HEK293 (cell line): ENCODE data around the gene CRNKL1.

ENCODE experiments used
- CTCF ChIA-PET: fragments of 350-600 bp; formaldehyde crosslinking; extraction: SDS; loops from one replicate; lab custom pipeline; 2021; ENCODE audit warnings: antibody characterized with exemption; lab: Yijun Ruan, JAX
- POLR2A ChIA-PET: fragments of 300-600 bp; formaldehyde crosslinking; extraction: SDS; loops from one replicate; lab custom pipeline; 2020; ENCODE audit warnings: antibody characterized with exemption, inconsistent platforms; lab: Yijun Ruan, JAX
- H3K27ac ChIP-seq: fragments of 200-500 bp; sonication (Bioruptor generic); 2 replicates; pipeline ENCODE4 v1.5.1; 2014; ENCODE audit warnings: low read depth, low read length, control low read depth, inconsistent platforms; ENCODE audit errors: extremely low read depth
- H3K36me3 ChIP-seq, 2 experiments: fragments of 200-500 bp in 1 of 2; sonication (Bioruptor generic) in 1 of 2; 1 replicate in 1 of 2; 2 replicates in 1 of 2; pipeline ENCODE4 v1.5.1; 2014 to 2017; ENCODE audit warnings: inconsistent platforms in 2 of 2, low read length in 2 of 2; ENCODE audit not compliant: control insufficient read depth in 2 of 2, insufficient read depth in 1 of 2
- H3K4me1 ChIP-seq: fragments of 200-500 bp; sonication (Bioruptor generic); 2 replicates; pipeline ENCODE4 v1.5.1; 2014; ENCODE audit warnings: mild to moderate bottlenecking, low read length, inconsistent platforms; ENCODE audit not compliant: control insufficient read depth, insufficient read depth
- H3K4me3 ChIP-seq: 2 replicates; pipeline ENCODE4 v1.5.1; 2011; ENCODE audit warnings: low read depth, mild to moderate bottlenecking, control low read depth, low read length, moderate library complexity
- H3K9me3 ChIP-seq: fragments of 200-500 bp; sonication (Bioruptor generic); 2 replicates; pipeline ENCODE4 v1.5.1; 2014; ENCODE audit warnings: low read depth, low read length, inconsistent platforms; ENCODE audit not compliant: control insufficient read depth, insufficient read depth
- EGR2 ChIP-seq: fragments of 450-650 bp; formaldehyde crosslinking; IDR thresholded peaks from 2 replicates; pipeline ENCODE4 v1.5.1; 2016; ENCODE audit warnings: low read depth, missing biosample characterization, missing genetic modification characterization
- GFI1B ChIP-seq: fragments of 450-650 bp; formaldehyde crosslinking; IDR thresholded peaks from 2 replicates; pipeline ENCODE4 v1.5.1; 2016; ENCODE audit warnings: missing biosample characterization, missing genetic modification characterization
- HOXD13 ChIP-seq: sonication (generic); formaldehyde crosslinking; IDR thresholded peaks from 2 replicates; pipeline ENCODE4 v1.8.0; 2022; ENCODE audit warnings: missing genetic modification reagents, borderline replicate concordance
- SP7 ChIP-seq: fragments of 450-650 bp; formaldehyde crosslinking; IDR thresholded peaks from 2 replicates; pipeline ENCODE4 v1.5.1; 2016; ENCODE audit warnings: missing biosample characterization, missing genetic modification characterization
- ZEB2 ChIP-seq: fragments of 450-650 bp; formaldehyde crosslinking; IDR thresholded peaks from 2 replicates; pipeline ENCODE4 v1.5.1; 2016; ENCODE audit warnings: missing biosample characterization, missing genetic modification characterization
- ZNF121 ChIP-seq: fragments of 450-650 bp; formaldehyde crosslinking; IDR thresholded peaks from 2 replicates; pipeline ENCODE4 v1.5.1; 2016; ENCODE audit warnings: missing biosample characterization, missing genetic modification characterization
- ZNF138 ChIP-seq: fragments of 450-650 bp; formaldehyde crosslinking; IDR thresholded peaks from 2 replicates; pipeline ENCODE4 v1.5.1; 2016; ENCODE audit warnings: missing biosample characterization, missing genetic modification characterization, borderline replicate concordance
- ZNF184 ChIP-seq: fragments of 450-650 bp; IDR thresholded peaks from 2 replicates; pipeline ENCODE4 v1.5.1; 2018; ENCODE audit warnings: missing biosample characterization, mild to moderate bottlenecking, missing genetic modification characterization
- ZNF214 ChIP-seq: fragments of 450-650 bp; formaldehyde crosslinking; IDR thresholded peaks from 2 replicates; pipeline ENCODE4 v1.5.1; 2017; ENCODE audit warnings: missing biosample characterization, mild to moderate bottlenecking, missing genetic modification characterization, borderline replicate concordance
- ZNF239 ChIP-seq: fragments of 450-650 bp; formaldehyde crosslinking; IDR thresholded peaks from 2 replicates; pipeline ENCODE4 v1.5.1; 2016; ENCODE audit warnings: missing biosample characterization, missing genetic modification characterization
- ZNF24 ChIP-seq: fragments of 450-650 bp; formaldehyde crosslinking; IDR thresholded peaks from 2 replicates; pipeline ENCODE4 v1.5.1; 2016; ENCODE audit warnings: missing biosample characterization, missing genetic modification characterization
- ZNF350 ChIP-seq: fragments of 450-650 bp; formaldehyde crosslinking; IDR thresholded peaks from 2 replicates; pipeline ENCODE4 v1.5.0; 2017; ENCODE audit warnings: missing biosample characterization, mild to moderate bottlenecking, missing genetic modification characterization
- ZNF394 ChIP-seq: fragments of 450-650 bp; formaldehyde crosslinking; IDR thresholded peaks from 2 replicates; pipeline ENCODE4 v1.5.1; 2016; ENCODE audit warnings: missing biosample characterization, missing genetic modification characterization, mild to moderate bottlenecking, moderate library complexity, borderline replicate concordance
- ZNF501 ChIP-seq: fragments of 450-650 bp; formaldehyde crosslinking; IDR thresholded peaks from 2 replicates; pipeline ENCODE4 v1.5.1; 2016; ENCODE audit warnings: missing biosample characterization, missing genetic modification characterization
- ZNF544 ChIP-seq: fragments of 450-650 bp; formaldehyde crosslinking; IDR thresholded peaks from 2 replicates; pipeline ENCODE4 v1.5.0; 2017; ENCODE audit warnings: missing biosample characterization, missing genetic modification characterization
- ZNF558 ChIP-seq: fragments of 450-650 bp; formaldehyde crosslinking; IDR thresholded peaks from 2 replicates; pipeline ENCODE4 v1.5.1; 2016; ENCODE audit warnings: missing biosample characterization, missing genetic modification characterization
- ZNF600 ChIP-seq: fragments of 450-650 bp; formaldehyde crosslinking; IDR thresholded peaks from 2 replicates; pipeline ENCODE4 v1.5.1; 2016; ENCODE audit warnings: missing biosample characterization, missing genetic modification characterization
- ZNF623 ChIP-seq: fragments of 450-650 bp; formaldehyde crosslinking; IDR thresholded peaks from 2 replicates; pipeline ENCODE4 v1.5.1; 2016; ENCODE audit warnings: missing biosample characterization, missing genetic modification characterization
- TF ChIP-seq, protein P1 (sequence below): fragments of 450-650 bp; formaldehyde crosslinking; IDR thresholded peaks from 2 replicates; pipeline ENCODE4 v1.5.0; 2017; ENCODE audit warnings: missing biosample characterization, missing genetic modification characterization, borderline replicate concordance
- TF ChIP-seq, protein P2 (sequence below): fragments of 450-650 bp; formaldehyde crosslinking; IDR thresholded peaks from 2 replicates; pipeline ENCODE4 v1.5.1; 2016; ENCODE audit warnings: missing biosample characterization, missing genetic modification characterization
- TF ChIP-seq, protein P3 (sequence below): fragments of 450-650 bp; formaldehyde crosslinking; IDR thresholded peaks from 2 replicates; pipeline ENCODE4 v1.5.1; 2016; ENCODE audit warnings: missing biosample characterization, missing genetic modification characterization, low read depth
- TF ChIP-seq, protein P4 (sequence below): fragments of 450-650 bp; IDR thresholded peaks from 2 replicates; pipeline ENCODE4 v1.5.1; 2018; ENCODE audit warnings: missing biosample characterization, mild to moderate bottlenecking, missing genetic modification characterization
- TF ChIP-seq, protein P5 (sequence below): fragments of 450-650 bp; IDR thresholded peaks from 2 replicates; pipeline ENCODE4 v1.5.1; 2018; ENCODE audit warnings: missing biosample characterization, missing genetic modification characterization
- TF ChIP-seq, protein P6 (sequence below): IDR thresholded peaks from 2 replicates; pipeline ENCODE4 v1.6.1; 2011; ENCODE audit warnings: mild to moderate bottlenecking, low read depth, low read length, borderline replicate concordance

The CRNKL1 gene

DNA sequence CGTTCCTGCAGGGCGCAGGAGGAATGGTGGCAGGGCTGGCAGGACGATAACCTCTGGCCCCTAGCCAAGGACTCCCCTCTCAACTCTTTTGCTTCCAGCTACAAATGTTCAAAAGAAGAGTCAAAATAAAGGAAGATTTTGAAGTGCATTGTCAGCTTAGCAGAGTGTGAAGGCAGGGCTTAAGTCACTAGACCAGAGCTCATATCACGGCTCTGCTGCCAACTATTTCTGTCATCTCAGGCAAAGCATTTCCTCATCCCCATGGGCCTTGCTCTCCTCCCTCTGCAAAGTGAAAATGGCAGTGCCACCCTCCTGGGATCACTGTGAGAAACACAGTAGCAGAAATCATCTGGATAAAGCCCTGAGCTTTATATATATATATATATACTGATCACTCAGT lies 36.8 kb upstream of the CRNKL1 start (continued):
- TF ChIP-seq, protein P1, sequence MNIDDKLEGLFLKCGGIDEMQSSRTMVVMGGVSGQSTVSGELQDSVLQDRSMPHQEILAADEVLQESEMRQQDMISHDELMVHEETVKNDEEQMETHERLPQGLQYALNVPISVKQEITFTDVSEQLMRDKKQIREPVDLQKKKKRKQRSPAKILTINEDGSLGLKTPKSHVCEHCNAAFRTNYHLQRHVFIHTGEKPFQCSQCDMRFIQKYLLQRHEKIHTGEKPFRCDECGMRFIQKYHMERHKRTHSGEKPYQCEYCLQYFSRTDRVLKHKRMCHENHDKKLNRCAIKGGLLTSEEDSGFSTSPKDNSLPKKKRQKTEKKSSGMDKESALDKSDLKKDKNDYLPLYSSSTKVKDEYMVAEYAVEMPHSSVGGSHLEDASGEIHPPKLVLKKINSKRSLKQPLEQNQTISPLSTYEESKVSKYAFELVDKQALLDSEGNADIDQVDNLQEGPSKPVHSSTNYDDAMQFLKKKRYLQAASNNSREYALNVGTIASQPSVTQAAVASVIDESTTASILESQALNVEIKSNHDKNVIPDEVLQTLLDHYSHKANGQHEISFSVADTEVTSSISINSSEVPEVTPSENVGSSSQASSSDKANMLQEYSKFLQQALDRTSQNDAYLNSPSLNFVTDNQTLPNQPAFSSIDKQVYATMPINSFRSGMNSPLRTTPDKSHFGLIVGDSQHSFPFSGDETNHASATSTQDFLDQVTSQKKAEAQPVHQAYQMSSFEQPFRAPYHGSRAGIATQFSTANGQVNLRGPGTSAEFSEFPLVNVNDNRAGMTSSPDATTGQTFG (tag by site-specific recombination): no peak

DNA sequence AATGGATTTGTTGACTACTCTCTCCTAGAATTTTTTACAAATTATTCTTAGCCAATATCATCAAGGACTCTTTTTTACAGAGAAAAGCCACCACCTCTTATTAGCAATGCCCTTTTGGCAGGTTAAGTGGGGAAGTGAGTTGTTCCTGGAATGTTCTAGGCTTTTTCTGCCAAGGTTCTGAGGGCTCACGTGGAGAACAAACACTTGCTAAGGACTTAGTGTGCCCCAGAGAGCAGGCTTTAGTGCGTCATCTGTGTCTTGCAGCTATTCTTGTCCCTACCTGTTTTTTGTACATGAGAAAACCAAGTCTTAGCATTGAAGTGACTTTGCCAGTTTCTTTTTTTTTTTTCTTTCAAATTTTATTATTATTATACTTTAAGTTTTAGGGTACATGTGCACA lies 33.5 kb upstream of the CRNKL1 start:
- POLR2A ChIA-PET: no interaction called here
- Histone ChIP-seq H3K4me3 (no peak overlapping the region), H3K9me3 (no peaks in the 10 kb centered on the region), H3K4me1 (no peaks in the 10 kb centered on the region), H3K27ac (no peak overlapping the region), H3K36me3 (no peaks in the 10 kb centered on the region)
- CTCF ChIA-PET: interaction anchor here (0.6 to 5.7 kb wide), 4 partner anchors 9 to 1420 kb away, joined by 3 to 47 read pairs (median 3); no protein-coding TSS in a partner anchor
- TF ChIP-seq ZNF558 (tag by site-specific recombination) (no peak), ZNF600 (tag by site-specific recombination) (no peak)

DNA sequence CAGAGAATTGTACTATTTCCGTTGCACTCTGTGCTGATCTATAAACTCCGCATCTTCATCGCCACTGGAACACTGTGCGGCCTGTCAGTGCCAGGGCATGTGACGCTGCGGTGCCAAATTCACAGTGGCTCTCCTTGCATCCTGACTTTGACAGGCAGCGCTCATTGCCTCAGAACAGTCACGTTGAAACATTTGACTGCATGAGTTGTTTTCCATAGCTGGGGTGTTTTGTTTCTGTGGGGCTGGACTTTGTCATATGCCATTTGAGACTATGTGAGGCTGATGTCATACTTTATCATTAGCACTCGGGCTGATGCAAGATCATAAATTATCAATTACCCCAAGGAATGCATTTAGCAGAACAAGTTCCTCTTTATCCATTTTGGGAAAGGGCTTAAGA lies 32.8 kb upstream of the CRNKL1 start:
- CTCF ChIA-PET: interaction anchor here (1.2 to 5.7 kb wide), 4 partner anchors 12 to 490 kb away, joined by 3 to 47 read pairs (median 5); no protein-coding TSS in a partner anchor
- Histone ChIP-seq H3K27ac (no peak overlapping the region), H3K36me3 (no peaks in the 10 kb centered on the region), H3K4me3 (no peak overlapping the region), H3K4me1 (no peaks in the 10 kb centered on the region), H3K9me3 (no peaks in the 10 kb centered on the region)
- POLR2A ChIA-PET: no interaction called here
- TF ChIP-seq, protein P2, sequence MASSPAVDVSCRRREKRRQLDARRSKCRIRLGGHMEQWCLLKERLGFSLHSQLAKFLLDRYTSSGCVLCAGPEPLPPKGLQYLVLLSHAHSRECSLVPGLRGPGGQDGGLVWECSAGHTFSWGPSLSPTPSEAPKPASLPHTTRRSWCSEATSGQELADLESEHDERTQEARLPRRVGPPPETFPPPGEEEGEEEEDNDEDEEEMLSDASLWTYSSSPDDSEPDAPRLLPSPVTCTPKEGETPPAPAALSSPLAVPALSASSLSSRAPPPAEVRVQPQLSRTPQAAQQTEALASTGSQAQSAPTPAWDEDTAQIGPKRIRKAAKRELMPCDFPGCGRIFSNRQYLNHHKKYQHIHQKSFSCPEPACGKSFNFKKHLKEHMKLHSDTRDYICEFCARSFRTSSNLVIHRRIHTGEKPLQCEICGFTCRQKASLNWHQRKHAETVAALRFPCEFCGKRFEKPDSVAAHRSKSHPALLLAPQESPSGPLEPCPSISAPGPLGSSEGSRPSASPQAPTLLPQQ (tag by site-specific recombination): peak; percentile 72
- TF ChIP-seq ZNF623 (tag by site-specific recombination): no peak
- TF ChIP-seq ZNF121 (tag by site-specific recombination): no peak
- TF ChIP-seq, protein P3, sequence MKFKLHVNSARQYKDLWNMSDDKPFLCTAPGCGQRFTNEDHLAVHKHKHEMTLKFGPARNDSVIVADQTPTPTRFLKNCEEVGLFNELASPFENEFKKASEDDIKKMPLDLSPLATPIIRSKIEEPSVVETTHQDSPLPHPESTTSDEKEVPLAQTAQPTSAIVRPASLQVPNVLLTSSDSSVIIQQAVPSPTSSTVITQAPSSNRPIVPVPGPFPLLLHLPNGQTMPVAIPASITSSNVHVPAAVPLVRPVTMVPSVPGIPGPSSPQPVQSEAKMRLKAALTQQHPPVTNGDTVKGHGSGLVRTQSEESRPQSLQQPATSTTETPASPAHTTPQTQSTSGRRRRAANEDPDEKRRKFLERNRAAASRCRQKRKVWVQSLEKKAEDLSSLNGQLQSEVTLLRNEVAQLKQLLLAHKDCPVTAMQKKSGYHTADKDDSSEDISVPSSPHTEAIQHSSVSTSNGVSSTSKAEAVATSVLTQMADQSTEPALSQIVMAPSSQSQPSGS (tag by site-specific recombination): peak; percentile 74
- TF ChIP-seq ZNF138: no peak
- peak; percentile 21; the same call in 1 of the 2 replicates for TF ChIP-seq ZNF184 (tag by site-specific recombination)
- TF ChIP-seq ZNF501 (tag by site-specific recombination): no peak
- TF ChIP-seq, protein P4, sequence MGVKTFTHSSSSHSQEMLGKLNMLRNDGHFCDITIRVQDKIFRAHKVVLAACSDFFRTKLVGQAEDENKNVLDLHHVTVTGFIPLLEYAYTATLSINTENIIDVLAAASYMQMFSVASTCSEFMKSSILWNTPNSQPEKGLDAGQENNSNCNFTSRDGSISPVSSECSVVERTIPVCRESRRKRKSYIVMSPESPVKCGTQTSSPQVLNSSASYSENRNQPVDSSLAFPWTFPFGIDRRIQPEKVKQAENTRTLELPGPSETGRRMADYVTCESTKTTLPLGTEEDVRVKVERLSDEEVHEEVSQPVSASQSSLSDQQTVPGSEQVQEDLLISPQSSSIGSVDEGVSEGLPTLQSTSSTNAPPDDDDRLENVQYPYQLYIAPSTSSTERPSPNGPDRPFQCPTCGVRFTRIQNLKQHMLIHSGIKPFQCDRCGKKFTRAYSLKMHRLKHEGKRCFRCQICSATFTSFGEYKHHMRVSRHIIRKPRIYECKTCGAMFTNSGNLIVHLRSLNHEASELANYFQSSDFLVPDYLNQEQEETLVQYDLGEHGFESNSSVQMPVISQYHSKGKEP (tag by site-specific recombination): peak; percentile 53; the same call in 1 of the 2 replicates
- TF ChIP-seq, protein P5, sequence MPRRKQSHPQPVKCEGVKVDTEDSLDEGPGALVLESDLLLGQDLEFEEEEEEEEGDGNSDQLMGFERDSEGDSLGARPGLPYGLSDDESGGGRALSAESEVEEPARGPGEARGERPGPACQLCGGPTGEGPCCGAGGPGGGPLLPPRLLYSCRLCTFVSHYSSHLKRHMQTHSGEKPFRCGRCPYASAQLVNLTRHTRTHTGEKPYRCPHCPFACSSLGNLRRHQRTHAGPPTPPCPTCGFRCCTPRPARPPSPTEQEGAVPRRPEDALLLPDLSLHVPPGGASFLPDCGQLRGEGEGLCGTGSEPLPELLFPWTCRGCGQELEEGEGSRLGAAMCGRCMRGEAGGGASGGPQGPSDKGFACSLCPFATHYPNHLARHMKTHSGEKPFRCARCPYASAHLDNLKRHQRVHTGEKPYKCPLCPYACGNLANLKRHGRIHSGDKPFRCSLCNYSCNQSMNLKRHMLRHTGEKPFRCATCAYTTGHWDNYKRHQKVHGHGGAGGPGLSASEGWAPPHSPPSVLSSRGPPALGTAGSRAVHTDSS (tag by site-specific recombination): no peak
- peak; percentile 31; the same call in 1 of the 2 replicates for TF ChIP-seq ZNF600 (tag by site-specific recombination)
- TF ChIP-seq ZNF24 (tag by site-specific recombination): peak; percentile 78; the same call in 1 of the 2 replicates
- TF ChIP-seq GFI1B (tag by site-specific recombination): no peak
- TF ChIP-seq ZEB2 (tag by site-specific recombination): peak; percentile 91
- TF ChIP-seq ZNF544: no peak
- TF ChIP-seq ZNF239 (tag by site-specific recombination): no peak
- peak; percentile 41; the same call in 1 of the 2 replicates for TF ChIP-seq ZNF394 (tag by site-specific recombination)
- TF ChIP-seq SP7 (tag by site-specific recombination): peak; percentile 57
- no peak for TF ChIP-seq ZNF214 (tag by site-specific recombination)
- TF ChIP-seq ZNF350: no peak
- TF ChIP-seq HOXD13 (CRISPR knock-in tag): no peak
- no peak for TF ChIP-seq EGR2 (tag by site-specific recombination)
- TF ChIP-seq, protein P6, sequence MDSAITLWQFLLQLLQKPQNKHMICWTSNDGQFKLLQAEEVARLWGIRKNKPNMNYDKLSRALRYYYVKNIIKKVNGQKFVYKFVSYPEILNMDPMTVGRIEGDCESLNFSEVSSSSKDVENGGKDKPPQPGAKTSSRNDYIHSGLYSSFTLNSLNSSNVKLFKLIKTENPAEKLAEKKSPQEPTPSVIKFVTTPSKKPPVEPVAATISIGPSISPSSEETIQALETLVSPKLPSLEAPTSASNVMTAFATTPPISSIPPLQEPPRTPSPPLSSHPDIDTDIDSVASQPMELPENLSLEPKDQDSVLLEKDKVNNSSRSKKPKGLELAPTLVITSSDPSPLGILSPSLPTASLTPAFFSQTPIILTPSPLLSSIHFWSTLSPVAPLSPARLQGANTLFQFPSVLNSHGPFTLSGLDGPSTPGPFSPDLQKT: no peak
